Ovary (tissue), 9 donors: ENCODE results near the gene TOX3. TPM values are rescaled to one million over a fixed set of nuclear protein-coding genes. Genes with fewer than 3 reads are reported as not detected.

Experiments used
- DNase-seq, 5 donors: peaks; one replicate each; pipeline ENCODE4 v3.0.0-alpha.2; 2019 to 2020
- H3K27ac ChIP-seq, 2 donors: fragments of 200-600 bp; one replicate each; pipeline versions ENCODE4 v1.5.1 to v1.8.0; 2019 to 2022
- H3K27me3 ChIP-seq: fragments of 200-600 bp; one replicate; pipeline ENCODE4 v1.8.0; 2022
- H3K36me3 ChIP-seq: fragments of 200-600 bp; sonication (generic); one replicate; pipeline ENCODE4 v1.5.1; 2019
- H3K4me1 ChIP-seq: one replicate; pipeline ENCODE4 v1.8.1; 2013; ENCODE audit warnings: mild to moderate bottlenecking, moderate library complexity; ENCODE audit not compliant: insufficient read depth
- H3K4me3 ChIP-seq: fragments of 200-600 bp; sonication (generic); one replicate; pipeline ENCODE4 v1.5.1; 2017
- H3K9me3 ChIP-seq, 2 donors: fragments of 200-600 bp in 1 of 2; sonication (generic) in 1 of 2; one replicate each; pipeline versions ENCODE4 v1.5.1 to v1.8.1; 2013 to 2019; ENCODE audit warnings: mild to moderate bottlenecking in 1 of 2, moderate library complexity in 1 of 2
- EP300 ChIP-seq: sonication (generic); formaldehyde crosslinking; IDR thresholded peaks from one replicate; pipeline ENCODE4 v1.6.1; 2017; ENCODE audit warnings: antibody characterized with exemption
- POLR2A ChIP-seq: fragments of 450-650 bp; IDR thresholded peaks from one replicate; pipeline ENCODE4 v1.6.1; 2017; ENCODE audit warnings: antibody characterized with exemption, mild to moderate bottlenecking, moderate library complexity
- WGBS, 3 donors: extraction: QIAGEN DNeasy Blood & Tissue Kit in 1 of 3; methylation state at CpG; one replicate each; pipeline versions ENCODE4 v1.1.5 to v1.1.7; 2013 to 2017; 5-methylcytosine and 5-hydroxymethylcytosine counted together
- intact Hi-C, 4 donors: fragments of 100-400 bp; cut with DNase I; formaldehyde crosslinking; loops; one replicate each; pipeline versions ENCODE4 v1.11.0 to v1.15.1; 2022 to 2023
- polyA plus RNA-seq, 2 donors: library from polyadenylated mRNA; stranded (reverse); fragments of 200-250 nt in 1 of 2; fragments of 350-450 nt in 1 of 2; fragmentation: Illumina TruSeq in 1 of 2; extraction: RNeasy Lipid Tissue Mini Kit (QIAGEN cat#74804) in 1 of 2; gene quantifications; one replicate each; pipeline ENCODE4 v1.2.3, GENCODE V29; 2013 to 2014
- total RNA-seq, 7 donors: library from RNA; depleted of rRNA in 2 of 7; stranded (reverse); fragments of >200 nt in 2 of 7; fragmentation: NEBNext Ultra II Directional in 3 of 7; extraction: Animal tissue kit (Norgen Biotek cat#: 25700) in 3 of 7; gene quantifications; one replicate each; pipeline versions ENCODE4 v1.1.0 to v1.2.4, GENCODE V29; 2016 to 2023
- TF ChIP-seq, protein P1 (sequence below), 3 donors: fragments of 450-650 bp in 2 of 3; fragments of 200-600 bp in 1 of 3; IDR thresholded peaks; one replicate each; pipeline versions ENCODE4 v1.5.1 to v1.8.0; 2016 to 2022; ENCODE audit warnings: antibody characterized with exemption in 3 of 3, mild to moderate bottlenecking in 1 of 3
- donor health status: DM: no; HTN: no; CAD: no; lungs with moderate emphysema.
- donor health status: DM: no; HTN: no; CAD: no.
- donor health status: Bipolar disorder and iron deficiency.
- donor health status: DM: yes; HTN: yes; CAD: no.
- donor health status: DM: no; HTN: no; CAD: no.
- donor health status: DM: yes; HTN: yes; CAD: no.

Gene TOX3
- total and polyA plus RNA-seq, 9 donors, result 0.36 to 2.4 (median 1.2) TPM; not detected in 1

- Histone ChIP-seq H3K9me3 (no peaks in the 10 kb centered on the region), H3K36me3 (no peaks in the 10 kb centered on the region), H3K27ac (no peak overlapping the region), H3K4me1 (peaks cover 2% of the 10 kb centered on the region), H3K27me3 (no peaks in the 10 kb centered on the region), H3K4me3 (no peak overlapping the region)
- TF ChIP-seq POLR2A, result no peak
- TF ChIP-seq EP300, result no peak
- TF ChIP-seq, protein P1, sequence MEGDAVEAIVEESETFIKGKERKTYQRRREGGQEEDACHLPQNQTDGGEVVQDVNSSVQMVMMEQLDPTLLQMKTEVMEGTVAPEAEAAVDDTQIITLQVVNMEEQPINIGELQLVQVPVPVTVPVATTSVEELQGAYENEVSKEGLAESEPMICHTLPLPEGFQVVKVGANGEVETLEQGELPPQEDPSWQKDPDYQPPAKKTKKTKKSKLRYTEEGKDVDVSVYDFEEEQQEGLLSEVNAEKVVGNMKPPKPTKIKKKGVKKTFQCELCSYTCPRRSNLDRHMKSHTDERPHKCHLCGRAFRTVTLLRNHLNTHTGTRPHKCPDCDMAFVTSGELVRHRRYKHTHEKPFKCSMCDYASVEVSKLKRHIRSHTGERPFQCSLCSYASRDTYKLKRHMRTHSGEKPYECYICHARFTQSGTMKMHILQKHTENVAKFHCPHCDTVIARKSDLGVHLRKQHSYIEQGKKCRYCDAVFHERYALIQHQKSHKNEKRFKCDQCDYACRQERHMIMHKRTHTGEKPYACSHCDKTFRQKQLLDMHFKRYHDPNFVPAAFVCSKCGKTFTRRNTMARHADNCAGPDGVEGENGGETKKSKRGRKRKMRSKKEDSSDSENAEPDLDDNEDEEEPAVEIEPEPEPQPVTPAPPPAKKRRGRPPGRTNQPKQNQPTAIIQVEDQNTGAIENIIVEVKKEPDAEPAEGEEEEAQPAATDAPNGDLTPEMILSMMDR (IDR thresholded peaks at IDR 0.05), result no peak
- WGBS, 3 donors, result 65 to 85% (median 72%) methylated on average over 4 of the region's 4 CpGs
- intact Hi-C loops, result no loop called here
- DNase-seq, result no peak
These were observed 3.3 kb downstream of the TOX3 start for GRCh38 chr16:52543654-52544053.

GRCh38 chr16:52540910-52541309 lies 6.0 kb downstream of the TOX3 start:
- intact Hi-C loops, result no loop called here

DNA sequence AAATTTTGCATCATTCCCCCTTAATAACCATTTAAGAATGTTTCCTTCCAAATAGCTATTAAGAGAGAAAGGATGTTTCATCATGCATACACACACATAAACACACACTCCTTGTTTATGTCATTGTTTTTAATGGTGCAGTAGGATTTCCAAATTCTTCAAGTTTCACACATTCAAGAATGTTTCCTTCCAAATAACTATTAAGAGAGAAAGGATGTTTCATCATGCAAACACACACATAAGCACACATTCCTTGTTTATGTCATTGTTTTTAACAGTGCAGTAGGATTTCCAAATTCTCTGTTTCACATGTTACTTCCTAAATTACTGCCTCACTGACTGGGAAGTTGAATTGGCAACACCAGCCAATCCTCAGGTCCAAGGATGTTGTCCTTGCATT lies 7.8 kb downstream of the TOX3 start:
- H3K4me3 ChIP-seq, result no peak overlapping the region
- no peak for DNase-seq
- H3K9me3 ChIP-seq, result no peaks in the 10 kb centered on the region
- intact Hi-C loops, result no loop called here
- no peaks in the 10 kb centered on the region for H3K36me3 ChIP-seq
- TF ChIP-seq POLR2A (no peak), EP300 (no peak)
- TF ChIP-seq, protein P1 (IDR thresholded peaks at IDR 0.05), result no peak
- H3K27me3 ChIP-seq, result no peaks in the 10 kb centered on the region
- H3K4me1 ChIP-seq, result no peaks in the 10 kb centered on the region
- H3K27ac ChIP-seq, result no peak overlapping the region

More at GRCh38 chr16:52540910-52541309, 6.0 kb downstream of the TOX3 start:
- TF ChIP-seq, protein P1 (IDR thresholded peaks at IDR 0.05), result no peak
- TF ChIP-seq POLR2A (no peak), EP300 (no peak)
- no peak overlapping the region for H3K4me3 ChIP-seq
- 94 to 99% (median 95%) methylated on average over 2 of the region's 2 CpGs for WGBS, 3 donors
- no peak for DNase-seq
- no peak overlapping the region for H3K27ac ChIP-seq
- H3K36me3 ChIP-seq, result no peaks in the 10 kb centered on the region
- H3K4me1 ChIP-seq, result peaks cover 2% of the 10 kb centered on the region
- no peaks in the 10 kb centered on the region for H3K9me3 ChIP-seq
- no peaks in the 10 kb centered on the region for H3K27me3 ChIP-seq

GRCh38 chr16:52538511-52538910 lies 8.4 kb downstream of the TOX3 start:
- 28 to 36% (median 33%) methylated on average over 1 of the region's 1 CpG for WGBS, 3 donors

More at GRCh38 chr16:52538511-52538910, 8.4 kb downstream of the TOX3 start:
- no peaks in the 10 kb centered on the region for H3K27me3 ChIP-seq
- H3K27ac ChIP-seq, result no peak overlapping the region
- TF ChIP-seq EP300 (no peak), POLR2A (no peak)
- TF ChIP-seq, protein P1 (IDR thresholded peaks at IDR 0.05), result no peak
- DNase-seq, result no peak
- intact Hi-C loops, result no loop called here
- H3K36me3 ChIP-seq, result no peaks in the 10 kb centered on the region
- no peaks in the 10 kb centered on the region for H3K4me1 ChIP-seq
- no peak overlapping the region for H3K4me3 ChIP-seq
- no peaks in the 10 kb centered on the region for H3K9me3 ChIP-seq
